Skin of body (tissue), 1 donor: Measurements from ENCODE around the gene B4GALT6. TPM values are rescaled to one million over a fixed set of nuclear protein-coding genes. Genes with fewer than 3 reads are reported as not detected.

ENCODE experiments used
- total RNA-seq: library from RNA; depleted of rRNA; stranded (reverse); fragments of >200 nt; gene quantifications from one replicate; pipeline ENCODE4 v1.2.3, GENCODE V29; 2014

Gene B4GALT6
- total RNA-seq, 1 donor from 2014 or later = 4.4 TPM

Other genes with a start within 250 kb of the B4GALT6 start
- 56.9 TPM for gene DSG3, start 236.8 kb downstream of the B4GALT6 start, total RNA-seq
- 23.3 TPM for gene DSG2, start 186.4 kb downstream of the B4GALT6 start, total RNA-seq
- gene TTR, start 92.7 kb downstream of the B4GALT6 start, total RNA-seq = 1.3 TPM
- gene SLC25A52, start 76.3 kb upstream of the B4GALT6 start, total RNA-seq = 0.30 TPM